Measurements from ENCODE around the gene TMC3.

Gene TMC3

GRCh38 chr15:81286621-81287121 is 87.3 kb downstream of the TMC3 start:
- DNase-seq (ENCODE audit: low read depth) = no peak
- no peak for TF ChIP-seq CTCF (IDR thresholded peaks at IDR 0.05; ENCODE audit: control insufficient read depth, extremely low read depth, insufficient read depth)
- no peak overlapping the region for H3K4me3 ChIP-seq (ENCODE audit: low read depth, low read length)

GRCh38 chr15:81285461-81285860 is 88.6 kb downstream of the TMC3 start:
- DNase-seq (ENCODE audit: low read depth) = no peak
- TF ChIP-seq CTCF (IDR thresholded peaks at IDR 0.05; ENCODE audit: control insufficient read depth, extremely low read depth, insufficient read depth) = no peak
- no peak overlapping the region for H3K4me3 ChIP-seq (ENCODE audit: low read depth, low read length)

- H3K4me3 ChIP-seq (ENCODE audit: low read depth, low read length) = no peak overlapping the region
These were observed 89.6 kb downstream of the TMC3 start for GRCh38 chr15:81284256-81285031.

DNA sequence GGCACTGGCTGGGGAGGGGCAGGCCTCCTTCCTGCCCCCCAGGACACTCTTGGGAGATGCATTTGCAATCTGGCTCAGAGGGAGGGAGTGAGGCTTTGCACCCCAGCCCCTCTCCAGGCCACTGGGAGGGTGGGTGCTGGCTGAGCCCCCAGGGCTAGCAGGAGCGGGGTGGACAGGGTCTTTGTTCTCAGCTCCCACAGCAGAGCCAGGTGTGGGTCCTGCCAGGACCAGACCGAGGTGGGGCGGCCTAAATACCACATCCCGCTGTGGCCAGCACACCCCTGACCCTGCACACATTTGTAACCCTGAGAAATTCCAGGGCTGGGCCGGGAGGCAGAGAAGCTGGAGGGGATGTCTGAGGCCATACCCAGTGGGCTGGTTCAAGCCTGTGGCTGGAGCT is 91.1 kb downstream of the TMC3 start:
- H3K4me3 ChIP-seq (ENCODE audit: low read depth, low read length) = no peak overlapping the region
- DNase-seq (ENCODE audit: low read depth) = no peak
- TF ChIP-seq CTCF (IDR thresholded peaks at IDR 0.05; ENCODE audit: control insufficient read depth, extremely low read depth, insufficient read depth) = no peak

More at GRCh38 chr15:81284256-81285031, 89.6 kb downstream of the TMC3 start:
- no peak for DNase-seq (ENCODE audit: low read depth)
- TF ChIP-seq CTCF (IDR thresholded peaks at IDR 0.05; ENCODE audit: control insufficient read depth, extremely low read depth, insufficient read depth) = no peak

- H3K4me3 ChIP-seq (ENCODE audit: low read depth, low read length) = no peak overlapping the region
- TF ChIP-seq CTCF (IDR thresholded peaks at IDR 0.05; ENCODE audit: control insufficient read depth, extremely low read depth, insufficient read depth) = no peak
- DNase-seq (ENCODE audit: low read depth) = no peak
These were observed 91.5 kb downstream of the TMC3 start for GRCh38 chr15:81282606-81282895.

DNA sequence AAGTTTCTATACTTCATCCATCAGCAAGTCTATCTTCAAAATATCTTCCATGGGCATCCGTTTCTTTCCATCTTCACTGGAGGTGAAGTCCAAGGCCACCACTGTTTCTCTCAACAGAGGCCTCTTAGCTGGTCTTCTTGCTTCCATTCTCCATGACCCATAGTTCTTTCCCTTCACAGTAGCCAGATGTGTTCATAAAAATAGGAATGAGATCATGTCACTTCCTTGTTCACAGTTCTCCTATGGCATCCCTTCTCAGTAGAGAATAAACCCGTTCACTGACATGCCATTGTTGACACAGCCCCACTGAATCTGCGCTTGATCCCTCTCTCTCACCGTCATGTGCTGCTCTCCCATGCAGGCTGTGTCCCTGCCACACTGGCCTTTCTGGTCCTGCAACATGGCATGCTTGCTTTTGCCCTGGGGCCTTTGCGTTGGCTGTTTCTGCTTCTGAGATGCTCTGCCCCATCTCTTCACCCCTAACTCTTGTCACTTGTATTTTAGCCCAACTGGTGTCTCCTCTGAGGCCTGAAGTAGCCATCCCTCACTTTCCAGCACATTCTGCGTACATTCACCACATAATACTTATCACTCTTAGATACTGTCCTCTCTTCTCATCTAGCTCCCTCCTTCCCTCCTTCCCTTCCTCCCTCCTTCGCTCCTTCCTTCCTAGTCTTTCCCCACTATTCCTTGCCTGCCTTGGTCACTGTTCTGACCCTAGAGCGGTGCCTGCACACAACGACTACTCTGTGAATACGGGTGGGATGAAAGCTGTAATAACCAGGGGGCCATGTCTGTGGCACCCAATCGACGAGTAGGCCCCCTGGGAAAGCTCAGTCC is 92.0 kb downstream of the TMC3 start:
- no peak for TF ChIP-seq CTCF (IDR thresholded peaks at IDR 0.05; ENCODE audit: control insufficient read depth, extremely low read depth, insufficient read depth)
- no peak overlapping the region for H3K4me3 ChIP-seq (ENCODE audit: low read depth, low read length)
- no peak for DNase-seq (ENCODE audit: low read depth)
